Measurements from ENCODE around the gene IL5RA.

Gene IL5RA

DNA sequence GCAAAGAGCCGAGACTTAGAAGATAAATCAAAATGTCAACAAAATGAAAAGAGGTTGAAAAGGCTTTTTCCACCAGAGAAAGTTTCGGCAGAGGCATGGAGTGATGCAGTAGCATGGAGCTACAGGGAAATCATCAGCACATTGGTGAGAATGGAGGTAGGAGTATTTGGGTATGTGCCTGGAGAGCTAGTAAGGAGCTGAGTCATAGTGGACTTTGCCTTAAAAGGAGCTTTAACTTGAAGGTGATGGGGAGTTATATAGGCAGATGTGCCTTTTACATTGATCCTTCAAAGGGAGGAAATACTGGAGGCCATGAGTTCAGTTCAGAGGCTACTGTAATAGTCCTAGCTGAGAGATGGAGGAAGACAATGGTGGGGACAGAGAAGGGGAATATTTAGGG lies 44.3 kb downstream of the IL5RA start:
- DNase-seq (ENCODE audit: low read depth), result no peak

DNA sequence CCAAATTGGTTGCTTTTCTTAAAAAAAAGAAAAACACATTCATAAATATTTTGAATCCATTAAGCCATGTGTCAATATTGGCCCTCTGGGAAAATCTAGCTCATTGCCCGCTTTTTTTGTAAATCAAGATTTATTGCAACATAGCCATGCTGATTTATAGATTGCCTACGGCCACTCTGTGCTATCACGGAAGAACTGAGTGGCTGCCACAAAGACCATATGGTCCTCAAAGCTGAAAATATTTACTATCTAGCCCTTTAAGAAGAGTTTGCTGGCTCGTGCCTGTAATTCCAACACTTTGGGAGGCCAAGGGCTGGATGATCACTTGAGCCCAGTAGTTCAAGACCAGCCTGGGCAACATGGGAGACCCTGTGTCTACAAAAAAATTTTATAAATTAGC lies 45.9 kb downstream of the IL5RA start:
- no peak for DNase-seq (ENCODE audit: low read depth)

- DNase-seq (ENCODE audit: low read depth), result no peak
These were observed 50.5 kb downstream of the IL5RA start for GRCh38 chr3:3059645-3060044.

- DNase-seq (ENCODE audit: low read depth), result no peak
These were observed 56.2 kb downstream of the IL5RA start for GRCh38 chr3:3053974-3054373.

- no peak for DNase-seq (ENCODE audit: low read depth)
These were observed 71.8 kb downstream of the IL5RA start for GRCh38 chr3:3038201-3038991.

DNA sequence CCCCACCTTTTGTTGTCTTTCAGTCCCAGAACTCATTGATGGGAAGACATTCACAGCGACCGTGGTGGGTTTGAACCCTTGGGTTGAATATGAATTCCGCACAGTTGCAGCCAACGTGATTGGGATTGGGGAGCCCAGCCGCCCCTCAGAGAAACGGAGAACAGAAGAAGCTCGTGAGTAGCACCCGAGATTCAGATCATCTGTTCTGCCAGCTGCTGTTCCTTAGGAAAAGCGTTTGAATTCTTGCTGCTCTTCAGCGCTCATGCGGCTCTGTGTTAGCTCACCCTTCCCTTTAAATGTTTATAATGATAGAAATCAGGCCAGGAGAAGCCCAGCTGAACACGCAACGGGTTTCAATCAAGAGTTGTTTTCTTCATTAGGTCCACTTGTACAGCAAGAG lies 73.0 kb downstream of the IL5RA start:
- DNase-seq (ENCODE audit: low read depth), result no peak

GRCh38 chr3:3031326-3031725 lies 78.8 kb downstream of the IL5RA start:
- no peak for DNase-seq (ENCODE audit: low read depth)

- DNase-seq (ENCODE audit: low read depth), result no peak
These were observed 82.1 kb downstream of the IL5RA start for GRCh38 chr3:3027976-3028567.

GRCh38 chr3:3023111-3023745 lies 86.9 kb downstream of the IL5RA start:
- DNase-seq (ENCODE audit: low read depth), result no peak

GRCh38 chr3:3020209-3020608 lies 90.0 kb downstream of the IL5RA start:
- no peak for DNase-seq (ENCODE audit: low read depth)
